Skeletal muscle tissue (tissue), 4 donors: ENCODE results near the gene PAM16. TPM values are rescaled to one million over a fixed set of nuclear protein-coding genes. Genes with fewer than 3 reads are reported as not detected.

Source experiments
- H3K27ac ChIP-seq: one replicate; pipeline ENCODE4 v1.7.0; 2013; ENCODE audit warnings: mild to moderate bottlenecking, low read depth, low read length, inconsistent platforms
- H3K27me3 ChIP-seq, 3 donors: one replicate each; pipeline ENCODE4 v1.7.0; 2013; ENCODE audit warnings: low read length in 3 of 3; ENCODE audit not compliant: control insufficient read depth in 3 of 3, insufficient read depth in 3 of 3
- H3K36me3 ChIP-seq, 3 donors: one replicate each; pipeline ENCODE4 v1.7.0; 2013; ENCODE audit warnings: low read length in 3 of 3; ENCODE audit not compliant: control insufficient read depth in 3 of 3, insufficient read depth in 3 of 3
- H3K4me1 ChIP-seq, 3 donors: one replicate each; pipeline ENCODE4 v1.7.0; 2013; ENCODE audit warnings: low read length in 3 of 3, mild to moderate bottlenecking in 3 of 3; ENCODE audit not compliant: control insufficient read depth in 3 of 3, insufficient read depth in 3 of 3
- H3K4me3 ChIP-seq, 3 donors: one replicate each; pipeline ENCODE4 v1.7.0; 2013; ENCODE audit warnings: low read length in 3 of 3
- H3K9ac ChIP-seq, 3 donors: one replicate each; pipeline ENCODE4 v1.7.0; 2013; ENCODE audit warnings: low read length in 3 of 3, mild to moderate bottlenecking in 3 of 3, moderate library complexity in 2 of 3, low read depth in 1 of 3
- H3K9me3 ChIP-seq, 3 donors: one replicate each; pipeline ENCODE4 v1.7.0; 2013; ENCODE audit warnings: low read length in 3 of 3; ENCODE audit not compliant: control insufficient read depth in 3 of 3
- total RNA-seq: library from RNA; depleted of rRNA; stranded (reverse); fragments of >200 nt; gene quantifications from one replicate; pipeline ENCODE4 v1.2.3, GENCODE V29; 2014
- donor health status: Osteomylitis.

The PAM16 gene
- total RNA-seq, 1 donor from 2014 or later = 32.9 TPM

- no peak overlapping the region for H3K27ac ChIP-seq
- H3K4me1 ChIP-seq = peaks cover 5 to 29% (median 25%) of the 10 kb centered on the region in 3 donors
These were observed 8.0 kb downstream of the PAM16 start for GRCh38 chr16:4342866-4343744.

DNA sequence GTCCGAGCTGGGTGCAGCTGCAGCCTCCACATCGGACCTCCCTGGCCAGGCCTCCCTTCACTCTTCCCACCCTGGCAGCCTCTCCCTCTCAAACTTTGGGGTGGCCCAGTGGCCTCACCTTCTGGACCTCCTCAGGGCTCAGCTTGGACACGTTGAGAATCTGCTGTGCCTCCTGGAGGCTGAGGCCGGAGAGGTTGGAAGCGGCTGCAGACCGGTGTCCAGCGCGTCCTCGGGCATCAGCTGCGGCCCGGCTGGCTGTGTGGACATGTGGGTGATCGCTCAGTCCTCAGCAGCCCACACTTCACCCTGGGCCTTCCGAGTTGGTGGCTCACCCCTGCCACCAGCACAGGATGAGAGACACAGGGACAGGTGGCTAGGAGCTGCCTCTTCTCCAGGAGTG is 9.9 kb downstream of the PAM16 start:
- H3K27ac ChIP-seq = no peak overlapping the region
- H3K9ac ChIP-seq = no peak overlapping the region
- H3K36me3 ChIP-seq = peaks cover 10 to 13% (median 13%) of the 10 kb centered on the region in 3 donors
- no peaks in the 10 kb centered on the region for H3K9me3 ChIP-seq
- H3K27me3 ChIP-seq = no peaks in the 10 kb centered on the region
- H3K4me1 ChIP-seq = peaks cover 0 to 18% (median 16%) of the 10 kb centered on the region in 3 donors
- no peak overlapping the region for H3K4me3 ChIP-seq

More at GRCh38 chr16:4342866-4343744, 8.0 kb downstream of the PAM16 start:
- Histone ChIP-seq H3K4me3 (no peak overlapping the region), H3K36me3 (peaks cover 9 to 13% (median 13%) of the 10 kb centered on the region in 3 donors), H3K9ac (peak overlapping the region in 1 of 3 donors; percentile 45), H3K27me3 (no peaks in the 10 kb centered on the region), H3K9me3 (no peaks in the 10 kb centered on the region)

DNA sequence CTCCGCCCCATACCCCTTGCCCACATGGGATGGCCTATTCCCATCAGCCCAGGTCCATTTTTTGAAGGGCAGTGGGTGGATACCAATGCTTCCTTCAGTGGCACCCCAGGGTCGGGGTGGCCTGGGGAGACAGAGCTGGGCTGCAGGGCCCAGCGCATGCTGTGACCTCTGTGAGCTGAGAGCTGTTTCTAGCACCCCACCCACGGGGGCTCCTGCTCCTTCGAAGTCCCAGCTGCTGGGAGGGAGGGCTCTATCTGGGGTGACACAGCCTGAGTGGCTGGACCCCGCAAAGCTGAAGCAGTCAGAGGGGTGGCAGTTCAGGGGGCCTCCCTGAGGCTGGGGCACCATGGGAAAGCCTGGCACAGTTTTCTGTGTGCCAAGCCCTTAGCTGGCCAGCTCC is 10.7 kb downstream of the PAM16 start:
- H3K9ac ChIP-seq = no peak overlapping the region
- no peaks in the 10 kb centered on the region for H3K27me3 ChIP-seq
- H3K4me1 ChIP-seq = peaks cover 0 to 18% (median 10%) of the 10 kb centered on the region in 3 donors
- H3K36me3 ChIP-seq = peaks cover 12 to 15% (median 13%) of the 10 kb centered on the region in 3 donors
- no peak overlapping the region for H3K27ac ChIP-seq
- H3K9me3 ChIP-seq = no peaks in the 10 kb centered on the region
- no peak overlapping the region for H3K4me3 ChIP-seq

GRCh38 chr16:4339909-4340308 is 11.2 kb downstream of the PAM16 start:
- H3K9me3 ChIP-seq = no peaks in the 10 kb centered on the region
- no peak overlapping the region for H3K4me3 ChIP-seq
- no peaks in the 10 kb centered on the region for H3K27me3 ChIP-seq
- H3K4me1 ChIP-seq = peaks cover 0 to 15% (median 10%) of the 10 kb centered on the region in 3 donors
- H3K27ac ChIP-seq = no peak overlapping the region
- peaks cover 13 to 17% (median 16%) of the 10 kb centered on the region in 3 donors for H3K36me3 ChIP-seq
- peak overlapping the region in 1 of 3 donors; percentile 16 for H3K9ac ChIP-seq

- H3K4me1 ChIP-seq = peaks cover 0 to 15% (median 10%) of the 10 kb centered on the region in 3 donors
- no peak overlapping the region for H3K27ac ChIP-seq
- H3K36me3 ChIP-seq = peaks cover 13 to 20% (median 16%) of the 10 kb centered on the region in 3 donors
- H3K4me3 ChIP-seq = no peak overlapping the region
- peak overlapping the region in 1 of 3 donors; percentile 16 for H3K9ac ChIP-seq
- H3K27me3 ChIP-seq = no peaks in the 10 kb centered on the region
- H3K9me3 ChIP-seq = no peaks in the 10 kb centered on the region
These were observed 11.7 kb downstream of the PAM16 start for GRCh38 chr16:4339455-4339854.

GRCh38 chr16:4338712-4339299 is 12.3 kb downstream of the PAM16 start:
- Histone ChIP-seq H3K9me3 (no peaks in the 10 kb centered on the region), H3K9ac (no peak overlapping the region), H3K36me3 (peaks cover 13 to 20% (median 16%) of the 10 kb centered on the region in 3 donors), H3K4me3 (no peak overlapping the region), H3K27ac (no peak overlapping the region), H3K4me1 (peaks cover 0 to 13% (median 10%) of the 10 kb centered on the region in 3 donors), H3K27me3 (no peaks in the 10 kb centered on the region)

- Histone ChIP-seq H3K9ac (no peak overlapping the region), H3K4me3 (no peak overlapping the region), H3K27ac (no peak overlapping the region), H3K9me3 (no peaks in the 10 kb centered on the region), H3K36me3 (peaks cover 13 to 20% (median 16%) of the 10 kb centered on the region in 3 donors), H3K27me3 (no peaks in the 10 kb centered on the region), H3K4me1 (peaks cover 0 to 10% (median 7%) of the 10 kb centered on the region in 3 donors)
These were observed 13.0 kb downstream of the PAM16 start for GRCh38 chr16:4338125-4338582.

GRCh38 chr16:4337540-4338088 is 13.5 kb downstream of the PAM16 start:
- Histone ChIP-seq H3K9ac (no peak overlapping the region), H3K9me3 (no peaks in the 10 kb centered on the region), H3K4me1 (peaks cover 0 to 10% (median 4%) of the 10 kb centered on the region in 3 donors), H3K27me3 (no peaks in the 10 kb centered on the region), H3K27ac (no peak overlapping the region), H3K4me3 (no peak overlapping the region), H3K36me3 (peaks cover 13 to 20% (median 16%) of the 10 kb centered on the region in 3 donors)

GRCh38 chr16:4336701-4337539 is 14.2 kb downstream of the PAM16 start:
- H3K27me3 ChIP-seq = peaks cover 0 to 4% (median 0%) of the 10 kb centered on the region in 3 donors
- H3K9me3 ChIP-seq = no peaks in the 10 kb centered on the region
- H3K36me3 ChIP-seq = peaks cover 13 to 25% (median 20%) of the 10 kb centered on the region in 3 donors
- H3K27ac ChIP-seq = no peak overlapping the region
- no peak overlapping the region for H3K9ac ChIP-seq
- peaks cover 0 to 10% (median 4%) of the 10 kb centered on the region in 3 donors for H3K4me1 ChIP-seq
- H3K4me3 ChIP-seq = no peak overlapping the region
